ENCODE measurements around the gene PRDM16.

GRCh38 chr1:3321559-3322449 lies 252.8 kb downstream of the PRDM16 start:
- TF ChIP-seq CTCF (IDR thresholded peaks at IDR 0.05; ENCODE audit: low read length) (no peak), EZH2 (optimal IDR thresholded peaks at IDR 0.05; ENCODE audit: low read depth, low read length) (no peak), EZH2phosphoT487 (IDR thresholded peaks at IDR 0.05; ENCODE audit: low read length) (no peak)
